Measurements from ENCODE around the gene HOOK1.
"Not testable (repeated sequence)": the region's sequence is repeated elsewhere in the genome, so short reads cannot be mapped to it uniquely, and the experiment has no call there.

The HOOK1 gene

GRCh38 chr1:59897165-59897564 is 82.4 kb downstream of the HOOK1 start:
- DNase-seq, result no peak

GRCh38 chr1:59898927-59899326 is 84.2 kb downstream of the HOOK1 start:
- DNase-seq, result no peak

- DNase-seq, result no peak
Measured at GRCh38 chr1:59900640-59901039, 85.9 kb downstream of the HOOK1 start.

GRCh38 chr1:59901770-59902388 is 87.1 kb downstream of the HOOK1 start:
- no peak for DNase-seq

GRCh38 chr1:59903141-59903754 is 88.5 kb downstream of the HOOK1 start:
- DNase-seq, result peak; percentile 3

GRCh38 chr1:59906931-59907330 is 92.2 kb downstream of the HOOK1 start:
- no peak for DNase-seq

GRCh38 chr1:59908084-59908483 is 93.3 kb downstream of the HOOK1 start:
- no peak for DNase-seq

GRCh38 chr1:59908682-59909081 is 93.9 kb downstream of the HOOK1 start:
- no peak for DNase-seq

GRCh38 chr1:59914791-59915286 is 100.1 kb downstream of the HOOK1 start:
- DNase-seq, result not testable (repeated sequence)

GRCh38 chr1:59915516-59915915 is 100.8 kb downstream of the HOOK1 start:
- no peak for DNase-seq

GRCh38 chr1:59917026-59917784 is 102.5 kb downstream of the HOOK1 start:
- DNase-seq, result no peak

GRCh38 chr1:59917785-59918180 is 103.0 kb downstream of the HOOK1 start:
- no peak for DNase-seq

- DNase-seq, result no peak
Measured at GRCh38 chr1:59919746-59920145, 105.0 kb downstream of the HOOK1 start.

- not testable (repeated sequence) for DNase-seq
Measured at GRCh38 chr1:59921258-59921899, 106.6 kb downstream of the HOOK1 start.

- DNase-seq, result no peak
Measured at GRCh38 chr1:59924653-59925052, 109.9 kb downstream of the HOOK1 start.

All from NCI-H1105 treated with DMSO at 0.1 percent for 48 hours (cell line).